Measurements from ENCODE around the gene SLC27A2. TPM values are rescaled to one million over a fixed set of nuclear protein-coding genes. Genes with fewer than 3 reads are reported as not detected.

SLC27A2 gene
- total and polyA plus RNA-seq, 2 donors from 2014 or later, result 26.5 to 31.2 TPM

- Histone ChIP-seq H3K27ac (ENCODE audit: low read depth in 2 of 2, low read length in 2 of 2) (no peak overlapping the region), H3K9ac (ENCODE audit: low read length in 3 of 3) (no peak overlapping the region)
Measured at GRCh38 chr15:50135031-50135551, 46.9 kb upstream of the SLC27A2 start.

GRCh38 chr15:50137330-50137761 lies 44.6 kb upstream of the SLC27A2 start:
- H3K9me3 ChIP-seq (ENCODE audit: control insufficient read depth in 2 of 3, insufficient read depth in 1 of 3, low read length in 3 of 3), result no peaks in the 10 kb centered on the region
- H3K27ac ChIP-seq (ENCODE audit: low read depth in 2 of 2, low read length in 2 of 2), result no peak overlapping the region
- no peak overlapping the region for H3K9ac ChIP-seq (ENCODE audit: low read length in 3 of 3)
- no peaks in the 10 kb centered on the region for H3K27me3 ChIP-seq (ENCODE audit: control insufficient read depth, insufficient read depth, low read length)
- no peak for FAIRE-seq
- DNase-seq, result no peak
- no peak for TF ChIP-seq CTCF (IDR thresholded peaks at IDR 0.05; ENCODE audit: borderline replicate concordance, extremely low read depth, insufficient read depth)
- H3K4me3 ChIP-seq (ENCODE audit: low read length in 3 of 3), result no peak overlapping the region
- H3K4me1 ChIP-seq (ENCODE audit: control insufficient read depth in 2 of 3, insufficient read depth in 2 of 3, low read depth in 1 of 3, low read length in 3 of 3), result no peaks in the 10 kb centered on the region
- H3K36me3 ChIP-seq (ENCODE audit: control insufficient read depth in 2 of 3, insufficient read depth in 3 of 3, low read length in 3 of 3), result no peaks in the 10 kb centered on the region
- intact Hi-C loops (cut with DNase I), result no loop called here

More at GRCh38 chr15:50135031-50135551, 46.9 kb upstream of the SLC27A2 start:
- DNase-seq (no peak), FAIRE-seq (no peak)
- no peaks in the 10 kb centered on the region for H3K36me3 ChIP-seq (ENCODE audit: control insufficient read depth in 2 of 3, insufficient read depth in 3 of 3, low read length in 3 of 3)
- H3K4me1 ChIP-seq (ENCODE audit: control insufficient read depth in 2 of 3, insufficient read depth in 2 of 3, low read depth in 1 of 3, low read length in 3 of 3), result no peaks in the 10 kb centered on the region
- no peak for TF ChIP-seq CTCF (IDR thresholded peaks at IDR 0.05; ENCODE audit: borderline replicate concordance, extremely low read depth, insufficient read depth)
- no peaks in the 10 kb centered on the region for H3K27me3 ChIP-seq (ENCODE audit: control insufficient read depth, insufficient read depth, low read length)
- H3K9me3 ChIP-seq (ENCODE audit: control insufficient read depth in 2 of 3, insufficient read depth in 1 of 3, low read length in 3 of 3), result no peaks in the 10 kb centered on the region
- intact Hi-C loops (cut with DNase I), result no loop called here
- no peak overlapping the region for H3K4me3 ChIP-seq (ENCODE audit: low read length in 3 of 3)

GRCh38 chr15:50137893-50138292 lies 44.1 kb upstream of the SLC27A2 start:
- H3K4me1 ChIP-seq (ENCODE audit: control insufficient read depth in 2 of 3, insufficient read depth in 2 of 3, low read depth in 1 of 3, low read length in 3 of 3), result no peaks in the 10 kb centered on the region
- no peaks in the 10 kb centered on the region for H3K27me3 ChIP-seq (ENCODE audit: control insufficient read depth, insufficient read depth, low read length)
- no peak for DNase-seq
- no peak for TF ChIP-seq CTCF (IDR thresholded peaks at IDR 0.05; ENCODE audit: borderline replicate concordance, extremely low read depth, insufficient read depth)
- no peaks in the 10 kb centered on the region for H3K9me3 ChIP-seq (ENCODE audit: control insufficient read depth in 2 of 3, insufficient read depth in 1 of 3, low read length in 3 of 3)
- FAIRE-seq, result no peak
- no peak overlapping the region for H3K27ac ChIP-seq (ENCODE audit: low read depth in 2 of 2, low read length in 2 of 2)
- intact Hi-C loops (cut with DNase I), result no loop called here
- no peaks in the 10 kb centered on the region for H3K36me3 ChIP-seq (ENCODE audit: control insufficient read depth in 2 of 3, insufficient read depth in 3 of 3, low read length in 3 of 3)
- H3K4me3 ChIP-seq (ENCODE audit: low read length in 3 of 3), result no peak overlapping the region
- H3K9ac ChIP-seq (ENCODE audit: low read length in 3 of 3), result no peak overlapping the region

- Histone ChIP-seq H3K9ac (ENCODE audit: low read length in 3 of 3) (no peak overlapping the region), H3K27me3 (ENCODE audit: control insufficient read depth, insufficient read depth, low read length) (no peaks in the 10 kb centered on the region), H3K27ac (ENCODE audit: low read depth in 2 of 2, low read length in 2 of 2) (no peak overlapping the region), H3K36me3 (ENCODE audit: control insufficient read depth in 2 of 3, insufficient read depth in 3 of 3, low read length in 3 of 3) (no peaks in the 10 kb centered on the region), H3K4me1 (ENCODE audit: control insufficient read depth in 2 of 3, insufficient read depth in 2 of 3, low read depth in 1 of 3, low read length in 3 of 3) (no peaks in the 10 kb centered on the region), H3K9me3 (ENCODE audit: control insufficient read depth in 2 of 3, insufficient read depth in 1 of 3, low read length in 3 of 3) (no peaks in the 10 kb centered on the region), H3K4me3 (ENCODE audit: low read length in 3 of 3) (no peak overlapping the region)
- no peak for TF ChIP-seq CTCF (IDR thresholded peaks at IDR 0.05; ENCODE audit: borderline replicate concordance, extremely low read depth, insufficient read depth)
- DNase-seq, result no peak
- no peak for FAIRE-seq
- intact Hi-C loops (cut with DNase I), result no loop called here
Measured at GRCh38 chr15:50138391-50138790, 43.6 kb upstream of the SLC27A2 start.
